Cerebellar nuclear complex (tissue), 1 donor: ENCODE data around the gene ESYT2.
A peak's percentile ranks its signal among the peaks of the same experiment; 100 is the strongest.
"Not testable (repeated sequence)": the region's sequence is repeated elsewhere in the genome, so short reads cannot be mapped to it uniquely, and the experiment has no call there.

ENCODE experiments used
- DNase-seq, 2 experiments: peaks; one replicate each; lab custom pipeline; 2025; lab: John Stamatoyannopoulos, UW

ESYT2 gene

GRCh38 chr7:158724658-158725505, 104.4 kb downstream of the ESYT2 start:
- DNase-seq = no peak

DNA sequence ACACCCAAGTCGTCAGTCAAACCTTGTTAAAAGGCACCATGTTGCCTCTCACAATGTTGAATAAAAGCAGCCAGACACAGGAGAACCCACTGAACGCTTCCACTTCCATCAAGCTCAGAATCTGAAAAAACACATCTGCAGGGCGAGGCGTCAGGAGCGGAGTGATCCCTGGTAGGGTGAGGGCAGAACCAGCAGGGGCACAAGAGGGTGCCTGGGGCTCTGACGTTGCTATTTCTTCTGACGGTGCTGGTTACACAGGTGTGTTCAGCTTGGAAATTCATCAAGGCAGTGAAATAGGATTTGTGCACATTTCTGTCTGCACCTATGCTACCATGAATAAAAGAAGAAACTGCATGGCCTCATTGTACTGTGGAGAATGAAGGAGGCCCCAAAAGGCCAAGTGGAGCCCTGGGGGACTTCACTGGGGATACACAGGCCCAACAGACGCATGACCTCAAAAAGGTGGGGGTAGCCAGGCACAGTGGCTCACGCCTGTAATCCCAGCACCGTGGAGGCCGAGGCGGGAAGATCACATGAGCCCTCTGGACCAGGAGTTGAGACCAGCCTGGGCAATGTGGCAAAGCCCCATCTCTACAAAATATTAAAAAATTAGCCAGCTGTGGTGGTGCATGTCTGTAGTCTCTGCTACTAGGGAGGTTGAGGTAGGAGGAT, 105.5 kb downstream of the ESYT2 start:
- no peak for DNase-seq

DNA sequence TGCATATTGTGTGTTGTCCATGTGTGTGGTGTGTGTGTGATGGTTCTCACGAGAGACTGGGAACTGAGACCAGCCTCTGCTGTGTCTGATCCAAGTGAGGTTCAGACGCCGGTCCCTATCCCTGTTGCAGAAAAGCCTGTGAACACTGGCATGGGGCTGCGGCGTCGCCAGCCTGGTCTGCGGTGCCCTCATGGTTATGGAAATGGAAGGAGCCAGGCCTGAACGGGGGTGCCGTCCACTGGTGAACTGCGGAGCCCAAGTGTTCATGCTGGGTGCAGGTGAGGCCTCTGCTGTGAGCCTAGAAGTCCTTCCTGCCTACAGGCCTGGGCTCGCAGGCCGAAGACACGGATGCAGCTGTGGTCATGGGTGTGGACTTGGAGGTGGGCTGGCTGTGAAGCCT, 106.0 kb downstream of the ESYT2 start:
- DNase-seq = no peak

DNA sequence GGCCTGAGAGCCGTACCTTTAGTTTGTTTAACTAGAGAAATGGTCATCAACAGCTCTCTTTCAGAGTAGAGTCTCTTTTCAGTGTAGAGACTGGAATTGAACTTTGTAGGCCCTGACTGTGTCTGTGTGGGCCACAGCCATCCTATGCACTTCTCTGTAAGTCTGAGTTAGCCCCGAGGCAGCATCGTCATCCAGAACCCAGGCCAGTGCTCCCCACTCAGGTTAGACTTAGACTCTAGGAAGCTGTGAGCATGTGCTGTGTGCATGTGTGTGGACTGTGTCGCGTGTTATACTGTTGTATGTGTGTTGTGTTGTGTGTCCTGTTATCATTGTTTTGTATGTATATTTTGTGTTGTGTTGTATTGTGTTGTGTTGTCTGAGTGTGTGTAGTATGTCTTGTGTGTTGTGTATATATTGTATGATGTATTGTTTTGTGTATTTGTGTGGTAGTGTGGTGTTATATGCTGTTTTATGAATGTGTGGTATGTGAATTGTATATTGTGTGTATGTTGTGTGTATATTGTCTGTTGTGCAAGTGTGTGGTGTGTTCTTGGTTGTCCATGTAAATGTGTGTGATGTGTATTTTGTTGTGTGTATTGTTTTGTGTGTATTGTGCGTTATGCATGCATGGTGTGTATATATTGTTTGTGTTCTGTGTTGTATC, 106.6 kb downstream of the ESYT2 start:
- no peak for DNase-seq

- DNase-seq = no peak
Observed at GRCh38 chr7:158720112-158720511, 109.2 kb downstream of the ESYT2 start.

DNA sequence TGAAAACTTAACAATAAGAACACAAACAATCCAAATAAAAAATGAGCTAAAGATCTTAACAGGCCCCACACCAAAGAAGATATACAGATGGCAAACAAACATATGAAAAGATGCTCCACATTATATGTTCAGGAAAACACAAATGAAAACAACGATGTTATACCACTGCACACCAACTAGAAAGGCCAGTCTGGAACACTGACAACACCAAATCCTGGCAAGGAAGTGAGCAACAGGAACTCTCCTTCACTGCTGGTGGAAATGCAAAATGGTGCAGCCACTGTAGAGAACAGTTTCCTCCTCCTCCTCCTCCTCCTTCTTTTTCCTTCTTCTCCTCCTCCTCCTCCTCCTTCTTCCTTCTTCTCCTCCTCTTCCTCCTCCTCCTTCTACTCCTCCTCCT, 112.5 kb downstream of the ESYT2 start:
- no peak for DNase-seq

DNA sequence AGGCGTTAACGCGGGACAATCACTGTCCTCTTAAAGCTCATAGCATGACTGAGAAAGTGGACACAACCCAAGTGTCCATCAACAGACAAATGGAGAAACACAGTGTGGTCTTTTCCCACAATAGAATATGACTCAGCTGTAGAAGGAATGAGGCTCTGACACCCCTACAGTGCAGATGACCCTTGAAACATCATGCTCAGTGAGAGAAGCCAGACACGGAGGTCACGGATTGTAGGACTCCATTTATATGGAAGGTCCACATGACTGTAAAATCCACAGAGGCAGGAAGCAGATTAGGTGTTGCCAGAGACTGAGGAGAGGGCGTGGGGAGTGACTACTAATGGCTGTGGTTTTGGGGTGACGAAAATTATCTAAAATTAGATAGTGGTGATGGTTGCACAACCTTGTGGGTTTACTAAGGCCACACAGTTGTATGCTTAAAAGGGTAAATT, 118.6 kb downstream of the ESYT2 start:
- no peak for DNase-seq

DNA sequence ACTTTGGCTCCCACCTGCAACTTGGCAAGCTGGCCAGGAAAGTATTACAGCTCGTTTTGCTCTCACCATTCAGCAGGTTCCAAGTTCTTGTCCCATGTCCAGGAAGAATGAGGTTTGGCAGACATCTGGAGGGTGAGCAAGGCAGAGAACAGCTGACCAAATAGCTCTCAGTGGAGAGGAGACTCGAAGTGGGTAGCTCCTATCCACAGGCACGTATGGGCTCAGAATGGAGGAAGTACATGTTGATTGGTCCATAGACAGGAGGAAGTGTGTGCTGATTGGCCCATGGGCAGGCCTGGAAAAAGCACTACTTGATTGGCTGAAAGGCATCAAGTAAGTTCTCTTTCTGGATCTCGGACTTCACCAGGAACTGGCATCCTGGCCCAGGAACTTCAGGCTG, 121.7 kb downstream of the ESYT2 start:
- no peak for DNase-seq

GRCh38 chr7:158706710-158707590, 122.4 kb downstream of the ESYT2 start:
- DNase-seq = no peak

GRCh38 chr7:158706273-158706704, 123.0 kb downstream of the ESYT2 start:
- no peak for DNase-seq

- no peak for DNase-seq
Observed at GRCh38 chr7:158705234-158705850, 124.0 kb downstream of the ESYT2 start.

- peak; percentile 66 to 71 for DNase-seq
Observed at GRCh38 chr7:158704524-158705233, 124.6 kb downstream of the ESYT2 start, which contains the start of gene NCAPG2. NCAPG2 (minus strand) TSS chr7:158704804; CDS start chr7:158701899, 2,905 bp downstream.

GRCh38 chr7:158703679-158704523, 125.4 kb downstream of the ESYT2 start:
- not testable (repeated sequence) for DNase-seq

DNA sequence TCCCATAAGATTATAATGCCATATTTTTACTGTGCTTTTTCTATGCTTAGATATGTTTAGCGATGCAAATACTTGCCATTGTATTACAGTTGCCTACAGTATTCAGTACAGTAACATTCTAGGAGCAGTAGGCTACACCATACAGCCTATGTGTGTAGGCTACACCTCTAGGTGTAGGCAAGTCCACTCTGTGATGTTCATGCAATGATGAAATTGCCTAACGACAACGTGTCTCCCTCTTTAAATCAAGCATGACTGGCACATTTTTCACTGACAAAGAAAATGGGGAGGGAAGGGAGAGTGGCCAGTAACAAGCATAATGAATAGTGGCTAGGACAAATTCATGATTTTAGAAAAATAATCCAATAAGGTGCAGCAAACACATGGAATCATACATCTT, 126.4 kb downstream of the ESYT2 start:
- DNase-seq = no peak

DNA sequence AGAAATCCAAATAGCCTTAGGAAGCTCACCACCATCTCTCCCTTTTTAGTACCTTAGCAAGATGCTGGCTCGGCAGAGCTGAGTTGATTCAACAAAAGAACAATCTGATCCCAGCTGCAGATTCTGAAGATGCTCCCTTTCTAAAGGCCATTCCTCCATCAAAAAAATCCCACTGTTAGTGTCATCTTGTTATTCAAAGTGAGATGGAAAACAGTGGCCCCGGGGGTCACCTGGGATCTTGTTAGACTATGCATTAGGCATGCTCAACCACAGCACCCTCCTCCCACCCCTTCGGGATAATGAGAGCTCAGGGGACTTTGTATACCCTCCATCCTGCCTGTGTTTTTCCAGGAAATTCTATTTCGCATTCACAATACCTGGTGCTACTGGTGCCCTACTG, 127.1 kb downstream of the ESYT2 start:
- DNase-seq = no peak

DNA sequence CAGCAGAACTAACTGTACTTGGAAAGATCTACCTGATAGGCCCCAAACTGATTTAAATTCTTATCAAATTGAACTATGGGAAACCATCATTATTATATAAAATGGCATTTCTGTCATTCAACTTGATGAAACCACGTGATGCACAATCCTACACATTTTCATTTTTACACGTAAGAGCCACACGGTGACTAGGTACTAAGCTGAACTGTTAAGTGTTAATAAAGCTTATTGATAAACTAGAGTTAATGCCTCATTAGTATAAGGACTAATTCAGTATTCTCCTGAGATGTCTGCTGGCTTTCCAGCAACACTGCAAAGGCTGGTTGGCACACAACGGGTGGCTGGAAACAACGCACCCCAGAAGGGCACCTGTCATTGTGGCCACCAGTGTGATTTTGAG, 129.3 kb downstream of the ESYT2 start:
- DNase-seq = no peak

- DNase-seq = no peak
Observed at GRCh38 chr7:158699341-158699740, 130.0 kb downstream of the ESYT2 start.

DNA sequence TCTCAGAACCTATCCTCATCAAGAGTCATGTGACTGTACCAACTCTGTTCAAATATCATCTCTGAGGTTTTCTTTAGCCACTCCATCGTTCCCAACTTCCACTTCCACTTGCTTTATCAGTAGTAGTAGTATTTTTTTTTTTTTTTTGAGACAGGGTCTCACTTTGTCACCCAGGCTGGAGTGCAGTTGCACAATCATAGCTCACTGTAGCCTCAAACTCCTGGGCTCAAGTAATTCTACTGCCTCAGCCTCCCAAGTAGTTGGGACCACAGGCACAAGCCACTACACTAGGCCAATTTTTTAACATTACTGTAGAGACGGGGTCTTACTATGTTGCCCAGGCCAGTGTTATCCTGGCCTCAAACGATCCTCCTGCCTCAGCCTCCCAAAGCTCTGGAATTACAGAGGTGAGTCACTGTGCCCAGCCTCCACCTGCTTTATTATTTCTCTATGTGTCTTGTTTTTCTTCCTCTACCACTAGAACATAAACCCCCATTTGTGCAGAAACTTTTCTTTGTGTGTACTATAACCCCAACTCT, 130.6 kb downstream of the ESYT2 start:
- DNase-seq = no peak

DNA sequence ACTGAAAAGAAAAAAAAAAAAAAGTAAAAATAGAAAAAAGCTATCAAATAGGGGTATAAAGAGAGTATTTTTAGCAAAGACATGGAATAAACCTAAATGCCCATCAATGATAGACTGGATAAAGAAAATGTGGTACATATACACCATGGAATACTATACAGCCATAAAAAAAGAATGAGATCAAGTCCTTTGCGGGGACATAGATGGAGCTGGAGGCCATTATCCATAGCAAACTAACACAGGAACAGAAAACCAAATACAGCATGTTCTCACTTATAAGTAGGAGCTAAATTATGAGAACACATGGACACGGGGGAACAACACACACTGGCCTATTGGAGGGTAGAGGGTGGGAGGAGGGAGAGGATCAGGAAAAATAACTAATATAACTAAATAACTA, 131.7 kb downstream of the ESYT2 start:
- DNase-seq = not testable (repeated sequence)
